ENCODE measurements around the gene DOK3. TPM values are rescaled to one million over a fixed set of nuclear protein-coding genes. Genes with fewer than 3 reads are reported as not detected.

The DOK3 gene
- total and polyA plus RNA-seq, 2 experiments from 2014 or later, result 2.2 to 11.1 TPM

DNA sequence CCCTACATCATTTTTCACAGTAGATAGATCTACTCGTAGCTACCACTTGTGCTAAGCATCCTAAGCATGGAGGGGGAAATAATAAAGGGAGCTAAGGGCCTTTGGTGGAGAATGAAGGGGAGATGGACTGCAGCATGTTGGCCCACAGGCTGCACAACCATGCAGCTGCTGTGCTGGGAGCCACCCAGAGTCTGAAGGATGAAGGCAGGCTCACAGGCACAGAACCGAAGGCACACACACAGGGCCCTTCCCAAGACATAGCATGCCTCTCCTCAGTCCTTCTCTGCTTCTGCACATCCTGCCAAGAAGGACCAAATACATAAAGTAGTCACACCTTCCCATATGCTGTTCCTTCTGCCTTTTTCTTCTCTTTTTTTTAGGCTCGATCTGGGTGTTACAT is 38.1 kb upstream of the DOK3 start (continued):
- TF ChIP-seq, protein P1, sequence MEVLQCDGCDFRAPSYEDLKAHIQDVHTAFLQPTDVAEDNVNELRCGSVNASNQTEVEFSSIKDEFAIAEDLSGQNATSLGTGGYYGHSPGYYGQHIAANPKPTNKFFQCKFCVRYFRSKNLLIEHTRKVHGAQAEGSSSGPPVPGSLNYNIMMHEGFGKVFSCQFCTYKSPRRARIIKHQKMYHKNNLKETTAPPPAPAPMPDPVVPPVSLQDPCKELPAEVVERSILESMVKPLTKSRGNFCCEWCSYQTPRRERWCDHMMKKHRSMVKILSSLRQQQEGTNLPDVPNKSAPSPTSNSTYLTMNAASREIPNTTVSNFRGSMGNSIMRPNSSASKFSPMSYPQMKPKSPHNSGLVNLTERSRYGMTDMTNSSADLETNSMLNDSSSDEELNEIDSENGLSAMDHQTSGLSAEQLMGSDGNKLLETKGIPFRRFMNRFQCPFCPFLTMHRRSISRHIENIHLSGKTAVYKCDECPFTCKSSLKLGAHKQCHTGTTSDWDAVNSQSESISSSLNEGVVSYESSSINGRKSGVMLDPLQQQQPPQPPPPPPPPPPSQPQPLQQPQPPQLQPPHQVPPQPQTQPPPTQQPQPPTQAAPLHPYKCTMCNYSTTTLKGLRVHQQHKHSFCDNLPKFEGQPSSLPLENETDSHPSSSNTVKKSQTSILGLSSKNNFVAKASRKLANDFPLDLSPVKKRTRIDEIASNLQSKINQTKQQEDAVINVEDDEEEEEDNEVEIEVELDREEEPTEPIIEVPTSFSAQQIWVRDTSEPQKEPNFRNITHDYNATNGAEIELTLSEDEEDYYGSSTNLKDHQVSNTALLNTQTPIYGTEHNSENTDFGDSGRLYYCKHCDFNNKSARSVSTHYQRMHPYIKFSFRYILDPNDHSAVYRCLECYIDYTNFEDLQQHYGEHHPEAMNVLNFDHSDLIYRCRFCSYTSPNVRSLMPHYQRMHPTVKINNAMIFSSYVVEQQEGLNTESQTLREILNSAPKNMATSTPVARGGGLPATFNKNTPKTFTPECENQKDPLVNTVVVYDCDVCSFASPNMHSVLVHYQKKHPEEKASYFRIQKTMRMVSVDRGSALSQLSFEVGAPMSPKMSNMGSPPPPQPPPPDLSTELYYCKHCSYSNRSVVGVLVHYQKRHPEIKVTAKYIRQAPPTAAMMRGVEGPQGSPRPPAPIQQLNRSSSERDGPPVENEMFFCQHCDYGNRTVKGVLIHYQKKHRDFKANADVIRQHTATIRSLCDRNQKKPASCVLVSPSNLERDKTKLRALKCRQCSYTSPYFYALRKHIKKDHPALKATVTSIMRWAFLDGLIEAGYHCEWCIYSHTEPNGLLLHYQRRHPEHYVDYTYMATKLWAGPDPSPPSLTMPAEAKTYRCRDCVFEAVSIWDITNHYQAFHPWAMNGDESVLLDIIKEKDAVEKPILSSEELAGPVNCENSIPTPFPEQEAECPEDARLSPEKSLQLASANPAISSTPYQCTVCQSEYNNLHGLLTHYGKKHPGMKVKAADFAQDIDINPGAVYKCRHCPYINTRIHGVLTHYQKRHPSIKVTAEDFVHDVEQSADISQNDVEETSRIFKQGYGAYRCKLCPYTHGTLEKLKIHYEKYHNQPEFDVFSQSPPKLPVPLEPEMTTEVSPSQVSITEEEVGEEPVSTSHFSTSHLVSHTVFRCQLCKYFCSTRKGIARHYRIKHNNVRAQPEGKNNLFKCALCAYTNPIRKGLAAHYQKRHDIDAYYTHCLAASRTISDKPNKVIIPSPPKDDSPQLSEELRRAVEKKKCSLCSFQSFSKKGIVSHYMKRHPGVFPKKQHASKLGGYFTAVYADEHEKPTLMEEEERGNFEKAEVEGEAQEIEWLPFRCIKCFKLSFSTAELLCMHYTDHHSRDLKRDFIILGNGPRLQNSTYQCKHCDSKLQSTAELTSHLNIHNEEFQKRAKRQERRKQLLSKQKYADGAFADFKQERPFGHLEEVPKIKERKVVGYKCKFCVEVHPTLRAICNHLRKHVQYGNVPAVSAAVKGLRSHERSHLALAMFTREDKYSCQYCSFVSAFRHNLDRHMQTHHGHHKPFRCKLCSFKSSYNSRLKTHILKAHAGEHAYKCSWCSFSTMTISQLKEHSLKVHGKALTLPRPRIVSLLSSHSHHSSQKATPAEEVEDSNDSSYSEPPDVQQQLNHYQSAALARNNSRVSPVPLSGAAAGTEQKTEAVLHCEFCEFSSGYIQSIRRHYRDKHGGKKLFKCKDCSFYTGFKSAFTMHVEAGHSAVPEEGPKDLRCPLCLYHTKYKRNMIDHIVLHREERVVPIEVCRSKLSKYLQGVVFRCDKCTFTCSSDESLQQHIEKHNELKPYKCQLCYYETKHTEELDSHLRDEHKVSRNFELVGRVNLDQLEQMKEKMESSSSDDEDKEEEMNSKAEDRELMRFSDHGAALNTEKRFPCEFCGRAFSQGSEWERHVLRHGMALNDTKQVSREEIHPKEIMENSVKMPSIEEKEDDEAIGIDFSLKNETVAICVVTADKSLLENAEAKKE (CRISPR knock-in tag; IDR thresholded peaks at IDR 0.05), result no peak
- TF ChIP-seq, protein P2, sequence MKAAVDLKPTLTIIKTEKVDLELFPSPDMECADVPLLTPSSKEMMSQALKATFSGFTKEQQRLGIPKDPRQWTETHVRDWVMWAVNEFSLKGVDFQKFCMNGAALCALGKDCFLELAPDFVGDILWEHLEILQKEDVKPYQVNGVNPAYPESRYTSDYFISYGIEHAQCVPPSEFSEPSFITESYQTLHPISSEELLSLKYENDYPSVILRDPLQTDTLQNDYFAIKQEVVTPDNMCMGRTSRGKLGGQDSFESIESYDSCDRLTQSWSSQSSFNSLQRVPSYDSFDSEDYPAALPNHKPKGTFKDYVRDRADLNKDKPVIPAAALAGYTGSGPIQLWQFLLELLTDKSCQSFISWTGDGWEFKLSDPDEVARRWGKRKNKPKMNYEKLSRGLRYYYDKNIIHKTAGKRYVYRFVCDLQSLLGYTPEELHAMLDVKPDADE (IDR thresholded peaks at IDR 0.05), result no peak
- TF ChIP-seq JUNB (IDR thresholded peaks at IDR 0.05; ENCODE audit: unreplicated experiment) (no peak), POLR2AphosphoS5 (IDR thresholded peaks at IDR 0.05; ENCODE audit: low read depth) (no peak), ZNF331 (CRISPR knock-in tag; IDR thresholded peaks at IDR 0.05; ENCODE audit: low read depth) (no peak), ZNF114 (CRISPR knock-in tag; IDR thresholded peaks at IDR 0.05) (no peak), EZH2 (IDR thresholded peaks at IDR 0.05; ENCODE audit: low read depth, unreplicated experiment) (no peak), STAT1 (IDR thresholded peaks at IDR 0.05; ENCODE audit: unreplicated experiment) (no peak)
- TF ChIP-seq, protein P3, sequence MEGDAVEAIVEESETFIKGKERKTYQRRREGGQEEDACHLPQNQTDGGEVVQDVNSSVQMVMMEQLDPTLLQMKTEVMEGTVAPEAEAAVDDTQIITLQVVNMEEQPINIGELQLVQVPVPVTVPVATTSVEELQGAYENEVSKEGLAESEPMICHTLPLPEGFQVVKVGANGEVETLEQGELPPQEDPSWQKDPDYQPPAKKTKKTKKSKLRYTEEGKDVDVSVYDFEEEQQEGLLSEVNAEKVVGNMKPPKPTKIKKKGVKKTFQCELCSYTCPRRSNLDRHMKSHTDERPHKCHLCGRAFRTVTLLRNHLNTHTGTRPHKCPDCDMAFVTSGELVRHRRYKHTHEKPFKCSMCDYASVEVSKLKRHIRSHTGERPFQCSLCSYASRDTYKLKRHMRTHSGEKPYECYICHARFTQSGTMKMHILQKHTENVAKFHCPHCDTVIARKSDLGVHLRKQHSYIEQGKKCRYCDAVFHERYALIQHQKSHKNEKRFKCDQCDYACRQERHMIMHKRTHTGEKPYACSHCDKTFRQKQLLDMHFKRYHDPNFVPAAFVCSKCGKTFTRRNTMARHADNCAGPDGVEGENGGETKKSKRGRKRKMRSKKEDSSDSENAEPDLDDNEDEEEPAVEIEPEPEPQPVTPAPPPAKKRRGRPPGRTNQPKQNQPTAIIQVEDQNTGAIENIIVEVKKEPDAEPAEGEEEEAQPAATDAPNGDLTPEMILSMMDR (conservative IDR thresholded peaks at IDR 0.05; ENCODE audit: low read depth in 2 of 2), result no peak
